NOMO-1 treated with DMSO at 0.1 percent for 48 hours (cell line): ENCODE data around the gene LYPD4.
"Not testable (repeated sequence)": the region's sequence is repeated elsewhere in the genome, so short reads cannot be mapped to it uniquely, and the experiment has no call there.

ENCODE experiments used
- DNase-seq: peaks from one replicate; lab custom pipeline; 2025; ENCODE audit not compliant: unreplicated experiment; lab: John Stamatoyannopoulos, UW

LYPD4 gene

DNA sequence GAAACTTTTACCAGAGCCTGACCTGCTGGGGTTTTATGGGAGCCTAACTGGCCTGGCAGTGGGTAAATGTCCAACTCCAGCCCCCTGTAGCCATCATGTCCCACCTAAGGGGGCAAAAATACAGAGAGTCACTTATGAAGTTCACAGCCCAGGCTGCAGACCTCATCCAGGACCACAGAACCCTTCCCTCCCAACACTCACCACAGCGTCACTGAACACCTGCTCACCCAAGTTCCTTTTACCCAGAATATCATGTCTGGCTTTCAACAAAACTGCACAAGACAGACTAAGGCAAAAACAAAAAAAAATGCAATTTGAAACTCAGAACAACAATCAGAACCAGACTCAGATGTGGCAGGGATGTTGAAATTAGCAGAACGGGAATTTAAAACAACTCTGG, 41.7 kb downstream of the LYPD4 start:
- no peak for DNase-seq

DNA sequence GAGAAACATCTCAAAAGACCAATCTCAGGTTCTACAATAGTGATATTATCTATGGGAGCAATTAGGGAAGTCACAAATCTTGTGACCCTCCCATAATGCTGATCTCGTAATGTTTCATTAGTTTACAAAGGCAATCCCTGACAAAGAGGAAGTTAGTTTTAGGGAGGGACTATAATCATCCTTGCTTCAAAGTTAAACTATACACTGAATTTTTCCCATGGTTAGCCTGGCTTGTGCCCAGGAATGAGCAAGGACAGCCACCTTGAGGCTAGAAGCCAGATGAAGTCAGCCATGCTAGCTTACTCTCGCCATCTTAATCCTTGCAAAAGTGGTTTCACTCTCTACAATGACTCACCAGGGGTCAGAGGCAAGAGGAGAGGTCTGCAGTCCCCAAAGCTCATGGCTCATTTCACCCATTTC, 42.7 kb downstream of the LYPD4 start:
- peak; percentile 92 for DNase-seq

DNA sequence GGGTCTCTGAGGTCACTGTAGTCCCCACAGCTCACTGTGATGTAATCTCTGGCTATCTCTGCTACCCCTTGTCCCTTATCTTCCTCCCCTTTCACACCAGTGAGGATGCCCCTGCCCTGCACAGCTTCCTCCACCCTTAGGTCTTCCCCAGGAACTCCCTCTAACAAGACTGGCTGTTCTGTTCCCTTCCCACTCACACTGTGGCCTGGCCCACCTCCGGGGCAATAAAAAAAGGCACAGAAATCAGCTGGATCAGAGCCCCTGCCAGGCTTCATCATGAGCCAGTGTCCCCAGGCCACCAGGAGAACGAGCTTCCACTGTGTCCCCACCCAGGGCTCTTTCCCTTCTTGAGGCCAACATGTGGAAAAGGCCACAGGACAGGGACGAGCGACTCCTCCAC, 43.5 kb downstream of the LYPD4 start:
- DNase-seq, result no peak

DNA sequence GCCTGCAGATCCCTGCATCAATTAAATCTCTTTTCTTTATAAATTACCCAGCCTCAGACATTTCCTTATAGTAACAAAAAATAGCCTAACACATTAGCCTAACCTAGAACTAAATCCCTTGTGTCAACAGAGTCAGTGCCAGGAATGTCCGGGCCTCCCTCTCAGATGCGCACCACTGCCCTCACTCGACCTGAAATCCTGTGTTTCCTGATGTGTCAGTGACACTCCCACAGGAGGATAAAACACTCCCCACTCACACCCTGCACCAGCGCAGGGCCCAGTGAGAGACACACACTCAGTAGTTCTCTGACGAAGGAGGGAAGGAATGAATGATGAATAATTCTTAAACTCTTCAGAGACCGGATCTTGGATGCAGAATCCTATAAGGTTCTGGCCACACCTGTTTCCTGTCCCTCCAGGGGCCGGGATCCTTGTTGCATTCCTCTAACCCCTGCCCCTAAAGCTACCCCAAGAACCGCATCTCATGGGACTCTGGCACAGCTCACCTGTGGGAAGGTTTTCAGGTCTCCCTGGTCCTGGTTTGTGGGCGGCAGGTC, 45.0 kb downstream of the LYPD4 start:
- DNase-seq, result no peak

DNA sequence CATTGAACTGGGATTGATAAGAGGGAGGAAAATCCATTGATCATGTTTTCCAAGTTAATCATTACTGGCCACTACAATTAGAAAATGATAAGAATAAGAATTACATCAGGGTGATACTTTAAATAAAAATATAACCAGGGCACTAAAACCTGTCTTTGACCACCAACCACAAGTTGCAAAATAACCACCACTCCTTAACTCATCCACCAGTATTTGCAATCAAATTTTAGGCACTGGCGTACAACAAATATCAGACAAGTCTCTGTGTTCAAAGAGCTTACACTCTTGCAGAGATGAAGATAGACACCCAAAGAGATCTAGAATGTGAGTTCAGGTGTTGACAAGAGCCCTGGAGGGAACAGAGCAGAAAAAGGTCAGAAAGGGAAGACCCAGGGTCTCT, 47.6 kb downstream of the LYPD4 start:
- DNase-seq, result peak; percentile 54

DNA sequence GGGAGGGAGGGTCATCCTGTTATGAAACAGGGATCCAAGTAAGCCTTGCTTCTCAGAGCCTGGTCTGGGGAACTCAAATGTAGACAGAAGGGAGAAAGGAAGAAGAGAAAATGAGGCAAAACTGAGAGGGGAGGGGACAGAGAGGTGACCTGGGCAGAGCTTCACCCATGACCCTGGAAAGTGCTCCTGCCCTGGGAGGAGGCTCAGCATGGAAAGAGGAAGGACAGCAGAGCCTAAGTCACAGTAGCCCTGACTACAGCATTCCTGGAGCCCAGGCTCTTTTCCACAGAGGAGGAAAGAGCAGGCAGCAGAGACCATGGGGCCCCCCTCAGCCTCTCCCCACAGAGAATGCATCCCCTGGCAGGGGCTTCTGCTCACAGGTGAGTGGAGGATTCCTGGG, 48.1 kb downstream of the LYPD4 start, which contains the start of gene CEACAM3:
TSS of gene CEACAM3 (plus strand) at position 226 of the 400 bp plus-strand sequence. CDS start at position 317, 91 bp downstream.
- no peak for DNase-seq

DNA sequence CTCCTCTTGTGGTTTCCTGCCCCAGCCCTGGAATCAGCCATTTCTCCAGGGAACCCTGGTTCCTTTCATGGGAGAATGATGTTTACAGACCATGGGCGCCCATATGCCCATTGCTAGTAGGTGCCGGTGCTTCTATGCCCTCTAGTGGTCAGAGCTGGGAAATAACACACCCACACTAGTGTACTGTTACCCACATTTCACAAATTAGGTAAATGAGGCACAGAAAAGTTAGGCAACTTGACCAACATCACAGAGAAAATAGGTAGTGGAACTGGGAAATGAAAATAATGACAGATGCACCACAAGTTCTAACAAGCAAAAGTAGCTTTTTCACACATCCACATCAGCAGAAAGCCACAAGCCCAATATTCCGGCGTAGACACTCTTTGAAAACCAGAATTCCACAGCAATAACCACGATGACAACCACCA, 49.4 kb downstream of the LYPD4 start:
- peak; percentile 87 for DNase-seq

DNA sequence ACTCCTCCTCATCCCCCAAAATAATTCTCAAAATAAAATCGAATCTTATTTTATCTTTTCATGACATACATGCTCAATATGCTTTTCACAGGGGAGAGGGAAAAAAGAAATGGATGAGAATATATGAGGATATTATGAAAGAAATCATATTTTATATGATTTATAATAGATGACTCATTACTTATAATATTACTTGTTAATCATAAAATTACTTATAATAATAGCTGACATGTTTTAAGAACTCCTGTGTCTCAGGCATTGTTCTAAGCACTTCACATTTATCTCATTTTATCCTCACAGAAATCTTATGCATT, 51.1 kb downstream of the LYPD4 start:
- no peak for DNase-seq

DNA sequence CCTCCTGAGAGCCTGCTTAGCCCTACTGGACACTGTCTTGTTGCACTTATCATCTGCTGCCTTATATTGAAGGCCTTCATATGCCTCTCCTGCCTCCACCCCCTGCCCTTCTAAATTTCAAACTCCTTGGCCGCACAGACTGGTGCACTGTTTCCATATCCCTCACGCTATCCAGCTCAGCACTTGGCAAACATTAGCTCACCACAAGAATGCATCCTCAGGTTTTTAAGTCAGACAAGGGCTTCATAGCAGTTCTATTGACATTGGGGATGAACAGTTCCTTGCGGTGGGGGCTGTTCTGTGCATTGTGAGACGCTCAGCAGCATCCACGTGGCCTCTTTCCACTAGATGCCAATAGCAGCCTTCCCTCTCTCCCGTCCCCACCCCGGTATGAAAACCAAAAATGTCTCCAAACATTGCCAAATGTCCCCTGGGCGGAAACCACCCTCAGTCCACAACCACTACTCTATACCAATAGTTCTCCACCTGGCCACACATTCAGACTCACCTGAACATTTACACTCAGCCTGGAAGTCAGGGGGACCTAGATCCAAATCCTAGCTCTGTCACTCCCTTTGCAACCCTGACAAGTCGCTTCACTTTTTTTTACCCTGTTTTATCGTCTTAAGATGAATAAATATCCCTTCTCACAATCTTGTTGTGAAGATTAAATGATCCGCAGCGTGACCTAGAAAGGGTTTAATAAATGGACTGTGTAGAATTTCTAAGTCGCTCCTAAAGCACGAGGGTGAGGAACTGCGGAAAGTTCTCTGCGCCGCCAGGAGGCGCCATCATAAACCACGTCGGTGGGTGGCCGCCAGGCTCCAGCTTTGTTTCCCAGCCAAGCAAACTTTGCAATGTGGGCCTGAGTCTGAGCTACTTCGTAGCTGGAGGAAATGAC, 51.7 kb downstream of the LYPD4 start:
- peak; percentile 53 for DNase-seq

DNA sequence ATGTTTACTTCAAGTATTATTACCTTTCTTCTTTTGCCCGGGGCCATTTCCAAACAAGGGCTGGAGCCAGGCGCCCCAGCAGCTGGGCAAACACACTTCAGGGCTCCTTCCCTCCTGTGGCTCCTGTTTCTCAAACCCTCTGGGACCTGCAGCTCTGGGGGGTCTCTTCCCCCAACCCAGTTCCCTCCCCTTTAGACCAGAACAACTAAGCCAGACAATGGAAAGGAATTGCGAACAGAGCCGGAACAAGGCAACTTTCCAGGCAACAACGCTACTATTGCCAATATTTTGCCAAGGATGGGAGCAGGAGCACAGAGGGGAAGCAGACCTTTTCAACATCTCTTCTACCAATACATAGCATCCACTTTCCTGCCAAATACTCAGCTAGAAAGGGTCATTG, 55.4 kb downstream of the LYPD4 start:
- not testable (repeated sequence) for DNase-seq

DNA sequence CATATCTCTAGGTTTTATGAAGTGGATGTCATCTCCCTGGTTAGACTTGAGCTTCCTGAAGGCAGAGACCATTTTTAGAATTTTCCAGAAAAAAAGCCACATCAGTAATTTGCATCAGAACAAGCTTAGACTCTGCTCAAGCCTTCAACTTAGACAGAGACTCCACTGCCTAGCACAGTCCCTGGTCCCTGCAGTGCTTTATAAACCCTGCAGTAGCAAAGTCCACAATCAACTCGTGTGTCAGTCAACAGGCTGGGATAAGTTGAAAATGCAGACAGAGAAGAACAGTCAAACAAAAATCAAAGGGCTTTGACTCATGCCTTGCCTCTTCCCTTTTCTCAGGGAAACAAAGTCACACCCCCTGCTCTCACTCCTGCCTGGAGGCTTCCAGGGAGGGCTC, 56.0 kb downstream of the LYPD4 start:
- DNase-seq, result not testable (repeated sequence)
